GM19467 (cell line): Measurements from ENCODE around the gene ASB1.
"Not testable (repeated sequence)": the region's sequence is repeated elsewhere in the genome, so short reads cannot be mapped to it uniquely, and the experiment has no call there.

Source experiments
- ATAC-seq: cut with Tn5 transposase; IDR thresholded peaks from one replicate; pipeline ENCODE4 v1.9.1; 2021; ENCODE audit warnings: mild to moderate bottlenecking, moderate library complexity; ENCODE audit not compliant: unreplicated experiment

Gene ASB1

DNA sequence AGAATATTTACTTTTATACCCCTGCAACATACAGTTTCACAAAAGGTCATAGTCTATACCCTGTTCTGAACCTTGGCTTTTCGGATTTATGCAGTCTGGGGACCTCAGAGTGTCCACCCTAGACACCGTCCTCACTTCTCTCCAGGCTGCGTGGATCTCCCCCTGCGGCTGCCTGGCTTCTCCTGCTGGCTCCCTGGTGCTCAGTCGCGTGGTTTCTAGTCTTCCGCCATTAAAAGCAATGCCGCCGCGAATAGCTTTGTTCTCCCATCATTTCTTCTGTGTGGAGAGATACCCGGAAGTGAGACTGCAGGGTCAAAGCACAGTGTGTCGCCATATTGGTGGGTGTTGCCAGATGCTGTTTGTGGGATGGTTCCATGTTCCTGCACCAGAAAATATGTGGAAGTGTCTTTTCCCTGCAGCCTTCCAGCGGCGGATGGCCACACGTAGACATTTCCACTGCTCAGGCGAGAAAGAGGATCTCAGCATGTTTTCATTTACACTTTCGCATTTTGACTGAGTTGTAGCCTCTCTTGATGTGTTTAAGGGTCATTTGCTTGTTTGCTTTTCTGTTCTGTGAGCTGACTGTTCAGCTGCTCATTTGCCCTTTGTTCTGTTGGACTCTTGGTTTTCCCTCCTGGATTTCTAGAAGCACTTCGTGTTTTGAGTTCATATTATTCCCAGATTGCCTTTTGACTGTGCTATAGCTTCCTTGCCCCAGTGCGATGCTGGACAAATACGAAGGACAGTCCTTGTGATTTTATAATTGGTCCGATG lies 22.9 kb upstream of the ASB1 start:
- ATAC-seq, result no peak

DNA sequence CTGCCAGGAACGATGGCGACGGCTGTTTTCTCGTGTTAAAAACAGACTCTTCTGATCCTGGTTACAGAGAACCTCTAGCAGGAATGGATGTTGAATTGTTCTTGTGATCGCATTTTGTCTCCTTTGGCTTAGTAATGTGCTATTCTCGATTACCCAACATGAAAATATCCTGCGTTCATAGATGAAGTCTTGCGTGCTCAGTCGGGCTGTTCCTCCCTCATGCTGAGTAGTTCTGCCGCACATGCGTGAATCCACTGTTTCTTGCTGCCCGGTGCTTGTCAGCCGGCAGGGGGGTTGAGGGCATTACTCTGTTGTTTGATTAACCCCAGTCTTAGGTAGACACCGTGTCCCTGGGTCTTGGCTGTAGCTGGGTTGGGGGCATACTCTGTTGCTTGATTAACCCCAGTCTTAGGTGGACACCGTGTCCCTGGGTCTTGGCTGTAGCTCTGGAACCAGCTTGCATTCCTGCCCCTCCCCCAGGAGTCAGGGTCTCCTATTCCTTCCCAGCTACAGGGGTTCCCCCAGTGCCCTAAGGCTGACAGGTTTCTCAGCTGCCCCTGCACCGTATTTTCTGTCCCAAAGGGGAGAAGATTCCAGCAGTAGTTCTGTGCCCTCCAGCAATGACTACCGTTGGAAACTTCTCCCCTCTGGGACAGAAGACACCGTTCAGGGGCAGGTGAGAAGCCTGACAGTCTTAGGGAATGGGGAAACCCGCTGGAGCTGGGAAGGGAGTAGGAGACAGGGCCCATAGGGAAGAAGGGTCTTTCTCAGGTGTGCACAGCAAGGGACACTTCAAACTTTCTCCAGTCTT lies 22.1 kb upstream of the ASB1 start:
- no peak for ATAC-seq

DNA sequence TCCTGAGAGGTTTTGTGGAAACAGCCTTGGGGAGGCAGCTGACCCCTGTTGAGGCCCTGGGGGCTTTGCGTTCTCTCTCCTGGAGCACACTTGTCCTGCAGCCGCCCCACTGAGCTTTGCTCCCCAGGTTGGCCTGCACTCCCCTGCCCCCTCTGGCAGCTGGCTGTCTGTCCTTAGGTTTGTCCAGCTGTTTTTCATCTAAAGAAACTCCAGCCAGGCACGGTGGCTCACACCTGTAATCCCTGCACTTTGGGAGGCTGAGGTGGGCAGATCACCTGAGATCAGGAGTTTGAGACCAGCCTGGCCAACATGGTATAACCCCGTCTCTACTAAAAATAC lies 21.5 kb upstream of the ASB1 start:
- ATAC-seq, result not testable (repeated sequence)

DNA sequence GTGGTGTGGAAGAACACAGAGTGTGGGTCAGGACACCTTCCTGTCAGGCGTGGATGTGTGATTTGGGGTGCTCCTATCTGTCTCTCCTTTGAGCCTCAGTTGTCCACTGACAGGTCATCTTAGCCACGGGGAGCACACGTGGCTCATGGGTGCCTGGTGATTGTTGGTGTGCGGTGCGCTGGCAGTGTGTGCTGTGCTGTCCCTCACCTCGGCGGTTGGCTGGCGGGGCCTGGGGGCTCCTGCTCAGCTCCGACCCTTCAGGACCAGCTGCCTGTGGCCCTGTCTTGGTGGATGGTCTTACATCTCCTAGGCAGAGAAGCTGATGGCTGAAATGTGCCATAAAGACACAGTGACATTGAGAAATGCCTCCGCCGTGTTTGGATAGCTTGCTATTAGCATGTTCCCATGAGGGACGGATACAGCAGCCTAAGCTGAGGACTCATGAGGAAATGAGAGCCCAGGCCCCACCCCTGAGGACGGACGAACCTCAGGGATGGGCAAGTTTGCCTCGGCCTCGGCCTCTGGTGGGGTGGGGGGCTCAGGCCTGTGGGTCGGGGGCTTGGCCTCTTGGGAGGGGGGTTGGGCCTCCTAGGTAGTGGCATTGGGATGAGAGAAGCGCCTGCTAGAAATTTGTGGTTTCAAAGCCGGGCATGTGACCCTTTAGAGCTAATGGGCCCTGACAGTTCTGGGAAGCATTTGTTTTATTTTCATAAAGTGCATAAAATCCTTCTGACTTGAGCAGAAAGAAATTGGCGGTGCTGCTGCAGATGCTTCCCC lies 20.3 kb upstream of the ASB1 start:
- no peak for ATAC-seq

DNA sequence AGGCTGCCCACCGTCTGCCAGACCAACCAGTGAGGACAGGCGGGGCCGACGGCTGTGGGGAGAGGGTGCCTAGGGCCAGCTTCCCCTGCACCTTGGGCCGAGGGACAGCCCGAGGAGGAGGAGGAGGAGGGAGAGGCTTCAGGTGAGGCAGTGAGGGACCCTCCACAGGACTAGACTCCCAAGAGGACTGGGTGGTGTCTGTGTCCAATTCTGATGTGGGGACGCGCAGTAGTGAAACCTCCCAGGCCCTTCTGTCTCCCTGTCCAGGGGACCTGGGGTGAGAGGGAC lies 19.8 kb upstream of the ASB1 start:
- no peak for ATAC-seq

DNA sequence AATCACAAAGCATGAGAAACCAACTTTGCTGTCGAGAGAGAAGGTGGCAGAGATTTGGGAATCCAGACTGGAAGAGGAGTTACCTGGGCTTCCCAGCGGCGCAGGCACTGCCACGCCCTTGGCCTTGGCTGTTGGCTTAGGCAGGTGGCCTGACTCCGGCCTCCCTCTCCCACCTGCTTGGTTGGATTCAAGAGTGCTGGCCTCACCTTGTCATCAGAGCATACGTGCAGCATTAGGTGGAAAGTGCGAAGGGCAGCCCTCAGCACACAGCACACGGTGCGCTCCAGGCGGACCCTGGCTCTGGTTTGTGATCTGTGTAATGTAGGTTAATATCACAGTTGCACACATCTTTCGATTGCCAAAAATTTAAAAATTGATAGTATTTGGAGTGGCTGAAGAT lies 19.2 kb upstream of the ASB1 start:
- no peak for ATAC-seq

DNA sequence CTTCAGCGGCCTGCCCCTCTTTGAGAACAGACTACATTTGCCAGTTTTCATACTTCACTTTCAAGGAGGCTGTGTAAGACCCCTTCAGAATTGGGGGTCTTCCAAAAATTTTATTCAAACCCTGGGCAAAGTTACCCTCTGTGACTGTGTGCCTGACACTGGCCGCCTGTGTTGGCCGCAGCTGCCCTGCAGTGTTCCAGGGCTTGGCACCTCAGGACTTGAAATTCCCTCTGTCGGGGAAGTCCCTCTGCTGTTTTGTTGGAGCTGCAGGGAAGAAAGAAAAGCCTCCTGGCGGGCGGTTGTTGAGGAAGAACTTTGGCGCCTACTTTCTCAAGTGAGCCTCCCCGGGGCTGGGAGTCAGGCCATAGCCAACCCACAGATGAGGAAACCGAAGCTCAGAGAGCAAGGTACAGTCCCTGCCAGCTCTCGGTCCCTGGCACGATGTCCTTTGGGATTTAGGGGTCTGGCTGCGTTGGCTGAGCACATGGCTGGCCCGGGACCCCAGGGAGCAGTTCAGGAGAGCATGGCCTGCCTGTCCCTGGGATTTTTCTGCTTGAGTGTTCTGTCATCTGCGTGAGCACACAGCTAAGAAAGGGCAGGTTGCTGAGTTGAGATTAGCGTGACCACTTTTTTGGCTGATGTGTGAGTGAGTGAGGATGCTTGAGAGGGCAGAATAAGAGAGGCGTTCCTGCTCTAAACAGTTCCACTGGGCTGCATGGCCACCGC lies 17.9 kb upstream of the ASB1 start:
- ATAC-seq, result no peak

DNA sequence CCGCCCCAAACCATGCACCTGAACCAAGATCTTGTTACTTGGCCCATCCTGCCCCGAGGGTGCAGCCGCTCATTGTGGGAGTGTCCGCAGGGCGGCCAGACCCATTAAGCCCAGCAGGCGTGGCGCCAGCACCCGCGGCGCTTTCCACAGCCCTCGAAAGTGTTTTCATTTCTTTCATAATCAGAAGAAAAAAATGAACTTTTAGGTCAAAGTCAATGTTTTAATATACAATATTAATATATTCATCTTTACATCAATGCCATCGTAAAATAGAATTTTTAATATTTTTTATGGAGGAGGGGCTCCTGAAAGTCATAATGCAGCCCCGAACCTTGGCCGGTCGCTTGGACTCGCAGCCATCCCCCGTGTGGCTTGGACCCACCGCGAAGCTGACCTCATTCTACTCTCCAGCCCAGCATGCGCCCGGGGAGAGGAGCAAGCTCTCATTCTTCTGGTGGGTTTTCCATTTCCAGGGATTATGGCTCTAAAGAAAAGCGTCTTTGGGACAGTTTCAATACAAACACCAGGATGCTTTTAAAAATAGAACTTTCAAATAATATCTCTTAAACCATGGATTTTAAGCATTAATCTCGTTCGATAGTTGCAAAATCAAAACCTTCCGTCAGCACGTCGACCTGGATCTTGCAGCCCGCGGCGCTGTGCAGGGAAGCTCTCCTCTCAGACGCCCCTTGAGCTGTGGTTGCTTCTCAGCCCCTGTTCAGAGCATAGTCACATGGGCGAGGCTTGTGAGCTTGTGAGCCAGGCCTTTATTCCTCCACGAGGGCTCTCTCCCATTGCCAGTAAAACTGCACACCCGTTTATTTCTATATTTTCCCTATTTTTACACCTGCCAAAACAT lies 17.2 kb upstream of the ASB1 start:
- ATAC-seq, result no peak

DNA sequence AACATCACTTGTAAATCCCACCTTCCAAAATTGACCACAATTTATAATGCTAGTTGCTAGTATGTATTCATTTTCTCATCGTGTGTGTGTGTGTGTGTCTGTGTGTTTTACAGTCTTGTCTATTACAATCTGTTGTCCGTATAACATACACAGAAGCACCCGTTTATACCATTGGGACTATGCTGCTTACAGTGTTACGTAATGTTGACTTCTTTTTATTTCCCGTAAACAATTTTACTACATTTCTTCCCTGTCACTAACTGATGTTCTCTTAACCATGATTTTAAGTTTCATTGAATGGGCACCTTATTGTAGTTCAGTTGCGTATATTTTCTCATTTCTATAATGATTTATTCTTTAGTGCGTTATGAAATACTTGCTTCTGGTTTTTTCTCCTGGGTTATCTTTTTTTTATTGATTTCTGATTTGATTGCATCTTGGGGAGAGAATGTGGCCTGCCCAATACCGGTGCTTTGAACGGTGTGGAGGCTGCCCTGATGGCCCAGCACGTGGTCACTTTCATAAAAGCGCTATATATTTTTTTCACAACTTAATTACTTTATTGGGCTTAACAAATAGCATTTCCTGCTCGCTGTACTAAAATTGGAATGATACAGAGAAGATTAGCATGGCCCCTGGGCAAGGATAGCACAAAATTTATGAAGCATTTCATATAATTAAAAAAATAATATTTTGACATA lies 14.5 kb upstream of the ASB1 start:
- ATAC-seq, result no peak

DNA sequence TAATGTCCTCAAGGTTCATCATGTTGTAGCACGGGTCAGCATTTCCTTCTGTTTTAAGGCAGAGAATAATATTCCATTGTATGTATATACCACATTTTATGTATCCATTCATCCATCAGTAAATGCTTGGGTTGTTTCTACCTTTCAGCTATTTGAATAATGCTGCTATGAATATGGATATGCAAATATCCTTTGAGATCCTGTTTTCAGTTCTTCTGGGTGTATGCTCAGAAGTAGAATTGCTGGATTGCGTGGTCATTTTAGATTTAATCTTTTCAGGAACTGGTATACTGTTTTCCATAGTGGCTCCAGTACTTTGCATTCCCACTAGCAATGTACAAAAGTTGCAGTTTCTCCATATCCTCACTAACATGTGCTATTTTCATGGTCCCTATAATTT lies 13.4 kb upstream of the ASB1 start:
- ATAC-seq, result no peak

DNA sequence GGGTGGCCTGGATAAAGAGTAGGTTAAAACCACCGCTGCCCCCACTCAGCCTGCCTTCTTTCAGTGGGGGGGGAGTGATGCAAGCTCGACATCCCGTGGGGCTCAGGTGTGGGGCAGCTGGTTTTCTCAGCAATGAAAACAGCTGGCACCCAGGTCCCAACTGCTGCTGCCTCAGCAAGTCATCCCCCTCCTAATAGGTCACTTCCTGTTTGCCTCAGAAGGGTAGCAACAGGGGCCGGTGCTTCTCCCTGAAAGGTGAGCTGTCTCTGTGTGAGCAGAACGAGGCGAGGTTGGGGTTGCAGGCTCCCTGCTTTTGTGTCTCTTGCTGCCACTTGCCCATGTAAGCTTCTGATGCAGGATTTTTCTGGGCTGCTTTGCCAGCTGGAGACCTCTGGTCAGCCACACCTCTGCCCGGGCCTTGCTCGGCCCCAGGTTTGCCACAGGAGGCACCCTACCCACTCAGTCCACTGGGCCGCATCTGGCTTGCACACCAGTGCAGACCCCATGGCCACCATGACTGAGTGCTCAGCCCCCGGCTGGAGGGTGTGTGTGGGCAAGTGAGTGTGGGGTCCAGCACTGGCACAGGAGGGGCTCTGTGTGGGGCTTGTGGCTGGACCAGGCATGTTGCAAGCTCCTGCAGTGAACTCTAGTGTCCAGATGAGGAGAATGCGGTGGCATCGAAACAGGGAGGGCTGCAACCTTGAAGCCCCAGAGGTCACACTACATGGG lies 11.5 kb upstream of the ASB1 start:
- no peak for ATAC-seq

DNA sequence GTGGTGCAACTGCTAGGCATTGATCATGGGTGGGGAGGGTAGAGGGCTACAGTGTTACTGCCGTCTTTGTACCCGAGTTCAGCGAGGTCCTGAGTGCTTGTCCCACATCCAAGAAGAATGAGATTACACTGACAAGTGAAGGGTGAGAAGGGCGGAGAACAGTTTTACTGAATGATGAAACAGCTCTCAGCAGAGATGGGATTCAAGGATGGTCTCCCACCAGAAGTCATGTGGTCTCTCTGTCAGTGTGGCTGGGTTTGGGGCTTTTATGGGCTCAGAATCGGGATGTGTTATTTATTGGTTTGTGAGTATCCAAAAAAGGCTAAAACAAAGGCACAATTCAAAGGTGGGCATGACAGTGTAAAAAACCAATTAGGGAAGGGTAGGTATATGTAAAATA lies 10.8 kb upstream of the ASB1 start:
- no peak for ATAC-seq

DNA sequence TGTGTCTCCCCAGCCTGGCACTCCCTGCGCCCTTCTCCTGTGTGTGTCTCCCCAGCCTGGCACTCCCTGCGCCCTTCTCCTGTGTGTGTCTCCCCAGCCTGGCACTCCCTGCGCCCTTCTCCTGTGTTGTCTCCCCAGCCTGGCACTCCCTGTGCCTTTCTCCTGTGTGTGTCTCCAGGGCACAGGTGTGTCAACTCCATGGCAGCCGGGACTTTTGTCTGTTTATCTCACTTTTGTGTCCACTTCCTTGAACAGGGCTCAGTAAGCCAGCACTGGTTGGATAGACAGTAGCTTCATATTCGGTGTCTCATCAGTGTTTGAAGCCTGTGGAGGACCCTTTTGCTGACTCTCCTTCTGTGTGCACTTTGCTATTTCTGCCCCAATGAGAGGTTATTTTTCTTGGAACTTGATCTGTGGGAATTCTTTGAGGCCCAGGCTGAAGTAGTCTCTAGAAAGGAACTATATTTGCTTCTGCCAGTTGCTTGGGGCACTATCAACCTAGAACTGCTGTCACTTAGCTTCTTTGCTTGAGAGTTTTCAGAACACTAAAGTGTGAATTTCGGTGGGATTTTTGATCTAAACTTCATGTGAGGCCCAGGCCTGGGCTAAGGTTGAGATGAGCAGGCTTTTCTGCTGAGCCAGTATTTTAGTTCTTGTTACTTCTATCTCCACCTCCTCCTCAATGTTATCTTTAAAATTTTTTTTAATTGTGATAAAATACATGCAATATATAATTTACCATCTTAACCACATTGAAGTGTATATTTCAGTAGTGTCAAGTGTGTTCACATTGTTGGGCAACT lies 8.3 kb upstream of the ASB1 start:
- no peak for ATAC-seq

DNA sequence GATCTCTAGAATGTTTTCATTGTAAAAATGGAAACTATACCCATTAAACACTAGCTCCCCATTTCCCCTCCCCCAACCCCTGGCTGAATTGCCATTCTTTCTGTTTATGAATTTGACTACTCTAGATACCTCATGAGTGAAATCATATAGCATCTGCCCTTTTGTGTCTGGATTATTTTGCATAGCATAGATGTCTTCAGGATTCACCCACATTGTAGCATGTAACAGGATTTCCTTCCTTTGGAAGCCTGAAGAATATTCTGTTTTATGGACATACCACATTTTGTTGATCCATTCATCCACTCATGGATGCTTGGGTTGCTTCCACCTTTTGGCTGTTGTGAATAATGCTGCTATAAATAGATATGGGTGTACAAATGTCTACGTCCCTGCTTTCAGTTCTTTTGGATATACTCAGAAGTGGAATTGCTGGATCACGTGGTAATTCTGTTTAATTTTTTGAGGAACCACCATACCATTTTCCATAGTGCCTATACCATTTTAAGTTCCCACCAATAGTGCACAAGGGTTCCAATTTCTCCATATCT lies 7.7 kb upstream of the ASB1 start:
- ATAC-seq, result no peak

DNA sequence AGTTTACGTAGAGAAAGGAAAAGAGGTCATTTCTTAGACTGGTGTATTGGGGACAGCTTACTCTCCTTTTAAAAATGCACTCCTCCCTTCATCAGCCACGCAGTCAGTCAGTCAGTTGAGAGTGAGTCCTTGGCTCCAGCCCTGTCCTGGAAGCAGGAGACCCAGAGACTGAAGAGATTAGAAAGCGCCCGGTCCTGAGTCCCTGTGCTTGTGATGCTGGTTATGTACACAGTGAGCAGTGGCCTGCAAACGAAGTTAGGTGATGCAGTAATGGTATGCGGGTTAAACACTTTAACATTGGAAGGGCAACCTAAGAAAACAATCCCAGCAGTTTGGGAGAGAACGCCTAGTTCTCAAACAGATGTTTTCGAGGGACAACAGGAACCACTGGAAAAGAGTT lies 6.3 kb upstream of the ASB1 start:
- no peak for ATAC-seq

DNA sequence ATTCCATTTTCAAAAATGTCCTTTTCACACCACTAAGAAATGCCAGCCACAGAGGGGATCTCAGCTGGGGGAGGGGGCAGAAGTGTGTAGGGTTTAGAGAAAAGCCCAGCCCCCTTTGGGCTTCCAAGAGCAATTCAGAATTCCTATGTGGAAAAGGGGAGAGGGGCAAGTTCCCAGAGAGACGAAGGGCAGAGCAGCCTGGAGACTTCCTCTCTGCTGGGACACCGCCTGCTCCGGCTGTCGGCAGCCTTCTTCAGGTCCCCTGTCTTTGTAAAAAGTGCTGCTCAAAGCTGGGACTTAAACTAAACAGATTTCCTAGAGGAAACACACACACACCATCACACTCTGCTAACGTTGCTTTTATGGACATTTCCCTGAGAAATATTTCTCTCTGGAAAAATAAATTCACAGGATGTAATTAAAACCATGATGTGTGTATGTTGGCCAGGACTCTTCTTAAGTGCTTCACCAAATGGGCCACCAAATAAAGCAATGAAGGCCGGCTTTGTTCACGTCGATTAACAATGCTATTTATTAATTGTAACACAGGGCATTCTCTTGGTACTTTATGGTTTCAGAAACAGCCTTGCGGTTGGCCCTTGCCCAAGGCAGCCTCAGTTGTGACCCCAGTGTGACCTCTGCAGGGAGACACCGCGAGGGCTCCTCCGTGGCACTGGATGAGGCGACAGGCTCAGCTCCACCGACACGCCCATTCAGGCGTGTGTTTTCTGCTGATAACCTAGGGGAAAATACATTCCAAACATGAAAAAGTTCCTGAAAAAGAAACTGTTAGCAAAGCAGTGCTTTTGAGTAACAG lies 5.6 kb upstream of the ASB1 start:
- no peak for ATAC-seq

DNA sequence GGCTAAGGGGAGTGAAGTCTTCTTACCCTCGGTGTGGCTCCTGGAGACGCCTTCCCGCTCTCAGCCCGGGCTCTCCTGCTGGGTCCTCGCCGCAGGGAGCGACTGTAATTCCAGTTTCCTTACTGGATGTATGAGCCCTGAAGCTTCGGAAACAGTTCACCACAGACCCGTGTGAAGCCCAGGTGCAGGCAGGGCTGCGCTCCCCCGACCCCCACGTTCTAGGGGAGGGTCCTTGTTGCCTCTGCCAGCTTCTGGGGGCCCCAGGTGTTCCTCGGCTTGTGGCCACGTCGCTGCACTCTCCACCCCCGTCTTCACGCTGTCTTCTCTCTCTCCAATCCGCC lies 5.1 kb upstream of the ASB1 start:
- ATAC-seq, result no peak
